OCI-M2 (cell line): ENCODE data around the gene FBXL13.
"Not testable (repeated sequence)": the region's sequence is repeated elsewhere in the genome, so short reads cannot be mapped to it uniquely, and the experiment has no call there.

Experiments used
- DNase-seq: peaks from one replicate; lab custom pipeline; 2025; ENCODE audit not compliant: unreplicated experiment; lab: John Stamatoyannopoulos, UW

Gene FBXL13

GRCh38 chr7:103031024-103031423, 43.6 kb downstream of the FBXL13 start:
- no peak for DNase-seq

GRCh38 chr7:103025341-103025740, 49.3 kb downstream of the FBXL13 start:
- peak; percentile 45 for DNase-seq

GRCh38 chr7:103023578-103023977, 51.0 kb downstream of the FBXL13 start:
- not testable (repeated sequence) for DNase-seq

DNA sequence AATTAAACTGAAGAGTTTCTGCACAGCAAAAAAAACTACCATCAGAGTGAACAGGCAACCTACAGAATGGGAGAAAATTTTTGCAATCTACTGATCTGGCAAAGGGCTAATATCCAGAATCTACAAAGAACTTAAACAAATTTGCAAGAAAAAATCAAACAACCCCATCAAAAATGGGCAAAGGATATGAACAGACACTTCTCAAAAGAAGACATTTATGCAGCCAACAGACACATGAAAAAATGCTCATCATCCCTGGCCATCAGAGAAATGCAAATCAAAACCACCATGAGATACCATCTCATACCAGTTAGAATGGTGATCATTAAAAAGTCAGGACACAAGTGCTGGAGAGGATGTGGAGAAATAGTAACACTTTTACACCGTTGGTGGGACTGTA, 53.1 kb downstream of the FBXL13 start:
- not testable (repeated sequence) for DNase-seq

DNA sequence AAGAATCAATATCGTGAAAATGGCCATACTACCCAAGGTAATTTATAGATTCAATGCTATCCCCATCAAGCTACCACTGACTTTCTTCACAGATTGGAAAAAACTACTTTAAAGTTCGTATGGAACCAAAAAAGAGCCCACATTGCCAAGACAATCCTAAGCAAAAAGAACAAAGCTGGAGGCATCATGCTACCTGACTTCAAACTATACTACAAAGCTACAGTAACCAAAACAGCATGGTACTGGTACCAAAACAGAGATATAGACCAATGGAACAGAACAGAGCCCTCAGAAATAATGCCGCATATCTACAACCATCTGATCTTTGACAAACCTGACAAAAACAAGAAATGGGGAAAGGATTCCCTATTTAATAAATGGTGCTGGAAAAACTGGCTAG, 53.7 kb downstream of the FBXL13 start:
- DNase-seq, result not testable (repeated sequence)

GRCh38 chr7:103018295-103018694, 56.3 kb downstream of the FBXL13 start:
- DNase-seq, result not testable (repeated sequence)

DNA sequence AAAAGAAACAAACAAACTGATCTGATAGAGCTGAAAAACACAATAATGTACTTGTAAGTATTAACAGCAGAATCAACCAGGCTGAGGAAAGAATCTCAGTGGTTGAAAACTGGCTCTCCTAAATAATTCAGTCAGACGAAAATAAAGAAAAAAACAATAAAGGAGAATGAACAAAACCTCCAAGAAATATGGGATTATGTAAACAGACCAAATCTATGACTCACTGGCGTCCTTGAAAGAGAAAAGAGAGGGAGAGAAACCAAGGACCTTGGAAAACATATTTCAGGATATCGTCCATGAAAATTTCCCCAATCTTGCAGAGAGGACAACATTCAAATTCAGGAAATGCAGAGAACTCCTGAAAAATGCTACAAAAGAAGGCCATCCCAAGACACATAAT, 62.9 kb downstream of the FBXL13 start:
- no peak for DNase-seq

GRCh38 chr7:103010211-103010610, 64.4 kb downstream of the FBXL13 start:
- no peak for DNase-seq

GRCh38 chr7:103009466-103010185, 65.0 kb downstream of the FBXL13 start:
- no peak for DNase-seq

DNA sequence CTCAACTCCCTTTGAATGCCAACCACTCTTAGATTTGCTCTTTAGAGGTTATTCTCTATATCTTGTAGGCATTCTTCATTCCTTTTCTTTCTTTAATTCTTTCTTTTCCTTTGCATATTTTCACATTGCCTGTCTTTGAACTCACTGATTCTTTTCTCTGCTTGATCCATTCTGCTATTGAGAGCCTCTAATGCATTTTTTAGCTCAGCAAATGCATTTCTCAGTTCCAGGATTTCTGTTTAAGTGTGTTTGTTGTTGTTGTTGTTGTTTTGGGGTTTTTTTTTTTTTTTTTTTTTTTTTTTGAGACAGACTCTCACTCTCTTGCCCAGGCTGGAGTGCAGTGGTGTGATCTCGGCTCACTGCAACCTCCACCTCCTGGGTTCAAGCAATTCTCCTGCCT, 71.6 kb downstream of the FBXL13 start:
- no peak for DNase-seq

GRCh38 chr7:103001210-103001609, 73.4 kb downstream of the FBXL13 start:
- DNase-seq, result no peak

DNA sequence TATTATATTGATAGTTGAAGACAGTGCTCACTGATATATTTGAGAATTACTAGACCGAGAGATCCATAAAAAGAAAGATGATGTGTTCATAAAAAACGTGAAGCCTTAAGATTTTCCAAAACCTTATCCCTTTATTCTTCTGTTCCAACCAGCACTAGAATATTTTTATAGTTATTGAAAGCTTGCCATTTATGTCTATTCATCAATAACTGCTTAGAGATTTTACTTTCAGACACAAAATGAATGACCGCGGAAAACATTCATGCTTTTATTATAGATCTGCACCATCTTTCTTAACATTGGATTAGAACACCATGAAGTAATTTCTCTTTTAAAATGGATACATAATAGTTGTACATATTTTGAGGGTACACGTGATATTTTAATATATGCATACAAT, 77.6 kb downstream of the FBXL13 start:
- DNase-seq, result no peak

- not testable (repeated sequence) for DNase-seq
Observed at GRCh38 chr7:102995609-102996008, 79.0 kb downstream of the FBXL13 start.

DNA sequence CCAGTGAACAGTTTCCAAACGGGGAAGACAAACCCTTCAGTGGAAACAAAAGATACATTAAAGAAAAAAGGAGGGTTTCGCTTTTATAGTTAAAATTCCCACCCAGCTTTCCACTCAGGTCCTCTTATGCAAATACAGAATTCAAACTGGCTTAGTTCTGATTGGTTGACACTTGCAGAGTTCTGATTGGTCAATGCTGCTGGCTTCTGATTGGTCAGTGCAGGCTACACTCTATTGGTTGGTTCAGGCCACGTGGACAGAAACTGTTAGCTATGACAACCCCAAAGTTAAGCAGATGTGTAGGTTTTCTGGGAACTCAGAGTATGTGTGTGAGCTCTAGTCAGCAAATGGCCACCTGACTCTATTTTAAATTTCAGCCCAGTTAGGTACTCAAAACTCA, 80.0 kb downstream of the FBXL13 start:
- no peak for DNase-seq

GRCh38 chr7:102993718-102994029, 80.9 kb downstream of the FBXL13 start:
- DNase-seq, result no peak

- peak; percentile 46 for DNase-seq
Observed at GRCh38 chr7:102992938-102993717, 81.5 kb downstream of the FBXL13 start.

- DNase-seq, result no peak
Observed at GRCh38 chr7:102992509-102992937, 82.1 kb downstream of the FBXL13 start.

GRCh38 chr7:102991540-102992214, 82.9 kb downstream of the FBXL13 start:
- DNase-seq, result no peak

GRCh38 chr7:102991077-102991539, 83.5 kb downstream of the FBXL13 start:
- DNase-seq, result no peak

GRCh38 chr7:102990642-102991041, 84.0 kb downstream of the FBXL13 start:
- DNase-seq, result no peak

DNA sequence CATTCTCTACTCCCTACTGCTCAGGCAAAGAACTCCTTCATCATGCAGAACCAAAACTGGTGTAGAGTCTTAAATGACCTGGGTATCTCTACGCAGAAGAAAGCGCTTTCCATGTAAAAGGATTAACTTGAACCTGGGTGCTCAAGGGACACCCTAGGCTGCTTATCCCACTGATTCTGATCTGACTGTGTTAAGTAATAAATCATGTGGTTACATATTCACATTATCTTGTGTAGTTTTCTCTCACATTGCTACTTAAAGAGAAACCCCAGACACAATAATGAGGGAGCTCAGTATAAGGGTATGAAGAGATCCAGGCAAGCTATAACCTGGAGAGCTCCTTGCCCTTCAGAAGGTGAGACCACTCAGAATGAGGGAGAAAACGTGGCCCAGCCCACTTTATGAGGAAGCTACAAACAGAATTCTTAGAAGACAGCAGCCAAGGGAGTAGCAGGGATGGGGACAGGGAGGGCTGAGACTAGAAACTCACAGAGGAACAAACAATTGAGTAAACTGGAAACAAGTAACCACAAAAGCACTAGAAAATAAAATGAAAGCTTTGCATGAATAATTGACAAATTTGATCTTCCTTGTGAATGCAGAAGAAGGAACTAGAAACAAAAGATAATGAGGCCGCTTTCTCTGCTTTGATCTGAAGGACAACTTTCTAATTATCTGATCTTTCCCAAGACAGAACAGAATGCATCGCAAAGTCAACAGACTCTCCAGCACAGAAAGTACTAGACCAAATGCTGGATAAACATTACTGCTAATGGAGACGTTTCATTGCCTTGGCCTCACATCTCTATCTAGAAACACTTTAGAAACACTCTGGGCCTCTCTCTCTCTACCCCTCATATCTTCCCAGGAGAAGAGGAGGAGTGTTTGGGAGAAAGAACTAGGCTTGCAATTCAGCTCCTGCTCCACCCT, 85.7 kb downstream of the FBXL13 start:
- no peak for DNase-seq
